SK-N-SH (cell line): ENCODE measurements around the gene FASTKD3.

Source experiments
- GABPA ChIP-seq: IDR thresholded peaks from 2 replicates; pipeline ENCODE4 v1.4.0; 2012; ENCODE audit warnings: low read depth, mild to moderate bottlenecking
- MXI1 ChIP-seq: IDR thresholded peaks from 2 replicates; pipeline ENCODE4 v1.6.1; 2012; ENCODE audit warnings: mild to moderate bottlenecking, low read depth, low read length, improper control_type of control experiment
- NFIC ChIP-seq: IDR thresholded peaks from 2 replicates; pipeline ENCODE4 v1.4.0; 2012; ENCODE audit warnings: borderline replicate concordance
- POLR2AphosphoS5 ChIP-seq: IDR thresholded peaks from 2 replicates; pipeline ENCODE4 v1.6.1; 2012; ENCODE audit warnings: low read depth, low read length
- RFX5 ChIP-seq: IDR thresholded peaks from 2 replicates; pipeline ENCODE4 v1.6.1; 2012; ENCODE audit warnings: mild to moderate bottlenecking, improper control_type of control experiment, low read length
- SIN3A ChIP-seq: IDR thresholded peaks from 2 replicates; pipeline ENCODE4 v1.6.1; 2012; ENCODE audit warnings: low read depth, mild to moderate bottlenecking, low read length, moderate library complexity, borderline replicate concordance
- TAF1 ChIP-seq: IDR thresholded peaks from 2 replicates; pipeline ENCODE4 v1.6.1; 2012; ENCODE audit warnings: low read depth, mild to moderate bottlenecking, low read length, moderate library complexity, borderline replicate concordance
- YY1 ChIP-seq: IDR thresholded peaks from 2 replicates; pipeline ENCODE4 v1.4.0; 2012; ENCODE audit warnings: low read depth, mild to moderate bottlenecking
- TF ChIP-seq, protein P1 (sequence below): fragments of 200-600 bp; sonication (generic); IDR thresholded peaks from 2 replicates; pipeline ENCODE4 v1.6.1; 2017; ENCODE audit warnings: antibody characterized with exemption, mild to moderate bottlenecking, moderate library complexity

DNA sequence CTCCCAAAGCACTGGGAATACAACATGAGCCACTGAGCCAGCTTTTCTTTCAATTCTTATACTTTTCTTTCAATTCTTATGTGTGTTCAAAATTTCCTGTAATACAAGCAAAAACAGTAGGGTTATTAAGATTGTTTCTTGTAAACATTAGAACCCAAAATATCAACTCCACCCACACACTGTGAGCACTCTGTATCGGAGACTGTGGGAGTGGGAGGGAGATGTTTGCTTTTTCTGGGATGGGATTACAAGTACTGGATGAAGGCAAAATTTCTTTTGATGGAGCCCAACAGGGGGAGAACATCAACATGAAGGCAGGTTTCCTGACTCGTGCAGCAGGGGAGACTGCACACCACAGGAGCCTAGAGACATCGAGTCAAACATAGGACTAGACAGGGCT is 13.2 kb downstream of the FASTKD3 start:
- TF ChIP-seq, protein P1, sequence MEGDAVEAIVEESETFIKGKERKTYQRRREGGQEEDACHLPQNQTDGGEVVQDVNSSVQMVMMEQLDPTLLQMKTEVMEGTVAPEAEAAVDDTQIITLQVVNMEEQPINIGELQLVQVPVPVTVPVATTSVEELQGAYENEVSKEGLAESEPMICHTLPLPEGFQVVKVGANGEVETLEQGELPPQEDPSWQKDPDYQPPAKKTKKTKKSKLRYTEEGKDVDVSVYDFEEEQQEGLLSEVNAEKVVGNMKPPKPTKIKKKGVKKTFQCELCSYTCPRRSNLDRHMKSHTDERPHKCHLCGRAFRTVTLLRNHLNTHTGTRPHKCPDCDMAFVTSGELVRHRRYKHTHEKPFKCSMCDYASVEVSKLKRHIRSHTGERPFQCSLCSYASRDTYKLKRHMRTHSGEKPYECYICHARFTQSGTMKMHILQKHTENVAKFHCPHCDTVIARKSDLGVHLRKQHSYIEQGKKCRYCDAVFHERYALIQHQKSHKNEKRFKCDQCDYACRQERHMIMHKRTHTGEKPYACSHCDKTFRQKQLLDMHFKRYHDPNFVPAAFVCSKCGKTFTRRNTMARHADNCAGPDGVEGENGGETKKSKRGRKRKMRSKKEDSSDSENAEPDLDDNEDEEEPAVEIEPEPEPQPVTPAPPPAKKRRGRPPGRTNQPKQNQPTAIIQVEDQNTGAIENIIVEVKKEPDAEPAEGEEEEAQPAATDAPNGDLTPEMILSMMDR, result no peak
- TF ChIP-seq TAF1 (no peak), SIN3A (no peak), RFX5 (no peak), YY1 (no peak), NFIC (no peak), POLR2AphosphoS5 (no peak), GABPA (no peak), MXI1 (no peak)
